Gastrocnemius medialis (tissue), 4 donors: ENCODE data around the gene POLR3K.

Experiments used
- CTCF ChIP-seq, 5 experiments: fragments of 450-650 bp in 3 of 5; fragments of 200-600 bp in 2 of 5; sonication (generic) in 2 of 5; IDR thresholded peaks in 4 of 5; conservative IDR thresholded peaks in 1 of 5; 1 replicate in 4 of 5; 2 replicates in 1 of 5; pipeline ENCODE4 v1.5.1; 2016 to 2019; ENCODE audit warnings: antibody characterized with exemption in 5 of 5, mild to moderate bottlenecking in 3 of 5, moderate library complexity in 3 of 5
- POLR2A ChIP-seq, 2 donors: fragments of 450-650 bp; IDR thresholded peaks; one replicate each; pipeline ENCODE4 v1.6.1; 2017; ENCODE audit warnings: antibody characterized with exemption in 2 of 2, mild to moderate bottlenecking in 2 of 2, moderate library complexity in 2 of 2

GRCh38 chr16:62283-62967, 9.0 kb upstream of the POLR3K start:
- TF ChIP-seq CTCF (IDR thresholded peaks at IDR 0.05 in 4 of 5, conservative IDR thresholded peaks at IDR 0.05 in 1 of 5) (no peak), POLR2A (IDR thresholded peaks at IDR 0.05) (no peak)
